Measurements from ENCODE around the gene NSD1.
"Not testable (repeated sequence)": the region's sequence is repeated elsewhere in the genome, so short reads cannot be mapped to it uniquely, and the experiment has no call there.

The NSD1 gene

DNA sequence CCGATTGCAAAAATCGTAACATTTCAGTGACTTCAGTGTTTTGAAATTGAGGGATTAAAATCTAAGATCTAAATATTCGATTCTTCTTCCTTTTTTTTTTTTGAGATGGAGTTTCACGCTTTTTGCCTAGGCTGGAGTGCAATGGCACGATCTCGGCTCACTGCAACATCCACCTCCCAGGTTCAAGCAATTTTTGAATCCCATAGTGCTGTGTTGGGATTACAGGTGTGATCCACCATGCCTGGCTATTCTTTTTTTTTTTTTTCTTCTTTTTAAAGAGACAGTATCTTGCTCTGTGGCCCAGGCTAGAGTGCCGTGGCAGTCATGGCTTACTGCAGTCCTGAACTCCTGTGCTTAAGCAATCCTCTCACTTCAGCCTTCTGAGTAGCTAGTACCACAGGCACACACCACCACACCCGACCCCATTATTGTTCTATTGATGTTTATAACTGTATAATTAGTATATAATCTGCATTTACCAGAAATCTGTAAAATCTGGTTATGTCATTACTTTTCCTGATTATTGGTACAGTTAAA lies 42.7 kb downstream of the NSD1 start:
- Histone ChIP-seq H3K36me3 (ENCODE audit: control insufficient read depth in 1 of 2, insufficient read depth in 2 of 2, low read length in 2 of 2) (no peaks in the 10 kb centered on the region), H3K9ac (ENCODE audit: low read depth in 1 of 2, low read length in 2 of 2) (no peak overlapping the region), H3K4me3 (ENCODE audit: low read depth in 1 of 2, low read length in 2 of 2) (no peak overlapping the region), H3K27me3 (ENCODE audit: control insufficient read depth in 1 of 2, insufficient read depth in 2 of 2, low read length in 2 of 2) (no peaks in the 10 kb centered on the region), H3K4me1 (ENCODE audit: control insufficient read depth in 1 of 2, insufficient read depth in 2 of 2, low read length in 2 of 2) (no peaks in the 10 kb centered on the region), H3K9me3 (ENCODE audit: control insufficient read depth in 1 of 2, low read length in 2 of 2) (no peaks in the 10 kb centered on the region), H3K27ac (ENCODE audit: low read depth, low read length) (no peak overlapping the region)

DNA sequence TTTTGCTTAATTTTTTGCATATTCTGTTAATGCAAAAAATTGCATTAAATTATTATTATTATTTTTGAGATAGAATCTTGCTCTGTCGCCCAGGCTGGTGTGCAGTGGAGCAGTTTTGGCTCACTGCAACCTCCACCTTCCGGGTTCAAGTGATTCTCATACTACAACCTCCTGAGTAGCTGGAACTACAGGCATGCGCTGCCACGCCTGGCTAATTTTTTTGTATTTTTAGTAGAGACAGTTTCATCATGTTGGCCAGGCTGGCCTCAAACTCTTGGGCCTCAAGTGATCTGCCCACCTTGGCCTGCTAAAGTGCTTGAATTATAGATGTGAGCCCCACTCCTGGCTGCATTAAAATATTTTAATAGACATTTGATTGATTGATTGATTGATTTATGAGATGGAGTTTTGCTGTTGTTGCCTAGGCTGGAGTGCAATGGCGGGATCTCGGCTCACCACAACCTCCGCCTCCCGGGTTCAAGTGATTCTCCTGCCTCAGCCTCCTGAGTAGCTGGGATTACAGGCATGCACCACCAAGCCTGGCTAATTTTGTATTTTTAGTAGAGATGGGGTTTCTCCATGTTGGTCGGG lies 44.4 kb downstream of the NSD1 start:
- not testable (repeated sequence) for H3K4me3 ChIP-seq (ENCODE audit: low read depth in 1 of 2, low read length in 2 of 2); H3K27ac ChIP-seq (ENCODE audit: low read depth, low read length); H3K4me1 ChIP-seq (ENCODE audit: control insufficient read depth in 1 of 2, insufficient read depth in 2 of 2, low read length in 2 of 2); H3K9me3 ChIP-seq (ENCODE audit: control insufficient read depth in 1 of 2, low read length in 2 of 2); H3K36me3 ChIP-seq (ENCODE audit: control insufficient read depth in 1 of 2, insufficient read depth in 2 of 2, low read length in 2 of 2); H3K27me3 ChIP-seq (ENCODE audit: control insufficient read depth in 1 of 2, insufficient read depth in 2 of 2, low read length in 2 of 2); H3K9ac ChIP-seq (ENCODE audit: low read depth in 1 of 2, low read length in 2 of 2)

DNA sequence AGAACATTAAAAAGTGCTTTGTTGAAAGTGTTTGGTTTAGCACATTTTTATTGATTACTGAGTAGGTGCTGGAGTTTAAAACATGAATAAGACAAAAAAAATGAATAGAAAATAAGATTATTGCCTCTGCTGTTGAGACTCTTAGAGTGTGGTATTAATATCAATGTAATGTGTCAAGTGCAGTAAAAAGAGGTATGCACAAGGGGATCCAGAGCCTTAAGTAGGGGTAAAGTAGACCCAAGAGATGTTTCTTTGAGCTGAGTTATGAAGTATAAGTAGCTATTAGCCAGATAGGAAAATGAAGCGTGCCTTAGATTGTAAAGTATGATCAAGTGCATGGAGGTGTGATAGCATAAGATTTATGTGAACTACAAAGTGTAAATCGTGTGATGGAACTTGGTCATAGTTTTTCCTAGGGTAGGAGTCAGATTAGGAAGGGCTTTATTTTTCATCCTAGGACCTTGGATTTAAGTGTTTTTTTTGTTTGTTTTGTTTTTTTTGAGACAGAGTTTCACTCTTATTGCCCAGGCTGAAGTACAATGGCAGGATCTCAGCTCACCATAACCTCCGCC lies 45.2 kb downstream of the NSD1 start:
- Histone ChIP-seq H3K4me1 (ENCODE audit: control insufficient read depth in 1 of 2, insufficient read depth in 2 of 2, low read length in 2 of 2) (no peaks in the 10 kb centered on the region), H3K27ac (ENCODE audit: low read depth, low read length) (no peak overlapping the region), H3K9ac (ENCODE audit: low read depth in 1 of 2, low read length in 2 of 2) (no peak overlapping the region), H3K27me3 (ENCODE audit: control insufficient read depth in 1 of 2, insufficient read depth in 2 of 2, low read length in 2 of 2) (no peaks in the 10 kb centered on the region), H3K9me3 (ENCODE audit: control insufficient read depth in 1 of 2, low read length in 2 of 2) (no peaks in the 10 kb centered on the region), H3K4me3 (ENCODE audit: low read depth in 1 of 2, low read length in 2 of 2) (no peak overlapping the region), H3K36me3 (ENCODE audit: control insufficient read depth in 1 of 2, insufficient read depth in 2 of 2, low read length in 2 of 2) (no peaks in the 10 kb centered on the region)

DNA sequence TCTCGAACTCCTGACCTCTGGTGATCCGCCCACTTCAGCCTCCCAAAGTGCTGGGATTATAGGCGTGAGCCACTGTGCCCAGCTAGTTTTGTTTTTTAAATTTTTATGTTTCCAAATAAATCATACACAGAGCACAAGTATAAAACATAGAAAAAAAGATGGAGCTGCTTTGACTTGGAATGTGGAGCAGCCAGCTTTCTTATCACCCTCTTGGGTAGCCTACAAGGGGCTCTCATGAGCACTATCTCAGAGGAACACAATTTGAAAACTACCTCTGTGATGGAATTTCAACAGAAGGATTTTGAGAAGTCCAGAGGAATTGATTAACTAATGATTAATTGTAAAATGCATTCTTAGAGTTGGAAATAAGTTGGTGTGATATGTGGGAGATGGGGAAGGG lies 45.9 kb downstream of the NSD1 start:
- no peak overlapping the region for H3K4me3 ChIP-seq (ENCODE audit: low read depth in 1 of 2, low read length in 2 of 2)
- H3K9me3 ChIP-seq (ENCODE audit: control insufficient read depth in 1 of 2, low read length in 2 of 2), result no peaks in the 10 kb centered on the region
- no peaks in the 10 kb centered on the region for H3K27me3 ChIP-seq (ENCODE audit: control insufficient read depth in 1 of 2, insufficient read depth in 2 of 2, low read length in 2 of 2)
- H3K36me3 ChIP-seq (ENCODE audit: control insufficient read depth in 1 of 2, insufficient read depth in 2 of 2, low read length in 2 of 2), result no peaks in the 10 kb centered on the region
- no peak overlapping the region for H3K9ac ChIP-seq (ENCODE audit: low read depth in 1 of 2, low read length in 2 of 2)
- H3K27ac ChIP-seq (ENCODE audit: low read depth, low read length), result no peak overlapping the region
- no peaks in the 10 kb centered on the region for H3K4me1 ChIP-seq (ENCODE audit: control insufficient read depth in 1 of 2, insufficient read depth in 2 of 2, low read length in 2 of 2)

DNA sequence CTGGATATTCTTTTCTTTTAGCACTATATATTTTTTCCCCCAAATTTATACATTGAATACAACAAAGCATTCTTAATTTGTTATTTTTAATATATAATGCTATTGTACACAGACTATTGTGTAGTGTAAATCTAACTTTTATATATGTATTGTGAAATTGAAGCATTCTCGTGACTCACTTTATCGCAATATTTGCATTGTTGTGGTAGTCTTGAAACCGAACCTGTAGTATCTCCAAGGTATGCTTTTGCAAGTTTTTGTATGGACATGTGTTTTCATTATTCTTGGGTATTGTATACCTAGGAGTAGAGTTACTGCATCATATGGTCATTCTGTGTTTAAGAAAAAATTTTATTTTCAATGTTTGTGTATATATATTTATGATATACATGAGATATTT lies 49.6 kb downstream of the NSD1 start:
- Histone ChIP-seq H3K36me3 (ENCODE audit: control insufficient read depth in 1 of 2, insufficient read depth in 2 of 2, low read length in 2 of 2) (peaks cover 4 to 9% of the 10 kb centered on the region in 2 donors), H3K27me3 (ENCODE audit: control insufficient read depth in 1 of 2, insufficient read depth in 2 of 2, low read length in 2 of 2) (no peaks in the 10 kb centered on the region), H3K4me1 (ENCODE audit: control insufficient read depth in 1 of 2, insufficient read depth in 2 of 2, low read length in 2 of 2) (no peaks in the 10 kb centered on the region), H3K9ac (ENCODE audit: low read depth in 1 of 2, low read length in 2 of 2) (no peak overlapping the region), H3K27ac (ENCODE audit: low read depth, low read length) (no peak overlapping the region), H3K4me3 (ENCODE audit: low read depth in 1 of 2, low read length in 2 of 2) (no peak overlapping the region), H3K9me3 (ENCODE audit: control insufficient read depth in 1 of 2, low read length in 2 of 2) (no peaks in the 10 kb centered on the region)

DNA sequence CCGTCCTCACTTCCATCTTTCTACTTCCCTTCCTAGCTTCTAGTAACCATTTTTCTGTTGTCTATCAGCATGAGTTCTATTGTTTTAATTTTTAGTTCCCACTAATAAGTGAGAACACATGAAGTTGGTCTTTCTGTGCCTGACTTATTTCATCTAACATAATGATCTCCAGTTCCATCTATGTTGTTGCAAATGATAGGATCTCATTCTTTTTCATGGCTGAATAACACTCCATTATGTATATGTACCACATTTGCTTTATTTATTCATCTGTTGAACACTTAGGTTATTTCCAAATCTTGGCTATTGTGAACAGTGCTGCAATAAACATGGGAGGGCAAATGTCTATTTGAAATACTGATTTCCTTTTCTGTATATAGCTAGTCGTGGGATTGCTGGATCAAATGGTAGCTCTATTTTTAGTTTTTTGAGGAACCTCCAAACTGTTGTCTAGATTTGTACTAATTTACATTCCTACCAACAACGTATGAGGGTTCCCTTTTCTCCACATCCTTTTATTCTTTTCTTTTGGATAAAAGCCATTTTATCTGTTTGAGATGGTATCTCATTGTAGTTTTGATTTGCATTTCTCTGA lies 50.3 kb downstream of the NSD1 start:
- H3K9ac ChIP-seq (ENCODE audit: low read depth in 1 of 2, low read length in 2 of 2), result no peak overlapping the region
- no peaks in the 10 kb centered on the region for H3K9me3 ChIP-seq (ENCODE audit: control insufficient read depth in 1 of 2, low read length in 2 of 2)
- no peaks in the 10 kb centered on the region for H3K27me3 ChIP-seq (ENCODE audit: control insufficient read depth in 1 of 2, insufficient read depth in 2 of 2, low read length in 2 of 2)
- no peak overlapping the region for H3K27ac ChIP-seq (ENCODE audit: low read depth, low read length)
- H3K4me3 ChIP-seq (ENCODE audit: low read depth in 1 of 2, low read length in 2 of 2), result no peak overlapping the region
- no peaks in the 10 kb centered on the region for H3K4me1 ChIP-seq (ENCODE audit: control insufficient read depth in 1 of 2, insufficient read depth in 2 of 2, low read length in 2 of 2)
- H3K36me3 ChIP-seq (ENCODE audit: control insufficient read depth in 1 of 2, insufficient read depth in 2 of 2, low read length in 2 of 2), result peaks cover 4 to 9% of the 10 kb centered on the region in 2 donors

DNA sequence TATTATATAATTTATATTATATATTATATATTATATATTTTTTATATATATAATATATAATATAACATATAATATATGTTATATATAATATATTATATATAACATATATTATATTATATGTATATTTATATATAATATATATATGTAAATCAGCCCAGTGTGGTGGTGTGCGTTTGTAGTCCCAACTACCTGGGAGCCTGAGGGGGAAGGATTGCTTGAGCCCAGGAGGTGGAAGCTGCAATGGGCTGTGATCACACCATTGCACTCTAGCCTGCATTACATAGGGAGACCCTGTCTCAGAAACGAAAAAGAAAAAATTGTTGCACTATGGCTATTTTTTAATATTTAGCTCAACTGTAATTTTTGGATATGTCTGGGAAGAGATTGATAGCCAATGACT lies 52.4 kb downstream of the NSD1 start:
- H3K9ac ChIP-seq (ENCODE audit: low read depth in 1 of 2, low read length in 2 of 2), result no peak overlapping the region
- H3K9me3 ChIP-seq (ENCODE audit: control insufficient read depth in 1 of 2, low read length in 2 of 2), result no peaks in the 10 kb centered on the region
- H3K36me3 ChIP-seq (ENCODE audit: control insufficient read depth in 1 of 2, insufficient read depth in 2 of 2, low read length in 2 of 2), result peaks cover 4 to 9% of the 10 kb centered on the region in 2 donors
- no peak overlapping the region for H3K27ac ChIP-seq (ENCODE audit: low read depth, low read length)
- H3K4me1 ChIP-seq (ENCODE audit: control insufficient read depth in 1 of 2, insufficient read depth in 2 of 2, low read length in 2 of 2), result no peaks in the 10 kb centered on the region
- H3K4me3 ChIP-seq (ENCODE audit: low read depth in 1 of 2, low read length in 2 of 2), result no peak overlapping the region
- H3K27me3 ChIP-seq (ENCODE audit: control insufficient read depth in 1 of 2, insufficient read depth in 2 of 2, low read length in 2 of 2), result no peaks in the 10 kb centered on the region

DNA sequence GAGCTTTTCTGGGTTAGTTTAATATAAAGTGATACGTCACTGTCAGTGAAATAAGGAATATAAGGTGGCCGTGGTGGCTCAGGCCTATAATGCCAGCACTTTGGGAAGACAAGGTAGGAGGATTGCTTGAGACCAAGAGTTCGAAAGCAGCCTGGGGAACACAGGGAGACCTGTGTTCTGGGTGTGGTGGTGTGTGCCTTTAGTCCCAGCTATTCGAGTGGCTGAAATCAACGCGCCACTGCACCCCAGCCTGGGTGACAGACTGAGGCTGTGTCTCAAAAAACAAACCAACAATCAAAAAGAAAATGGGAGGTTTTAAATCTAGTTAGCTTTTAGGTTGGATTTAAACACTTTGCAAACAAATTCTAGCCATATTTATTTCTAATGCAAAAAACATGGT lies 53.1 kb downstream of the NSD1 start:
- Histone ChIP-seq H3K4me1 (ENCODE audit: control insufficient read depth in 1 of 2, insufficient read depth in 2 of 2, low read length in 2 of 2) (no peaks in the 10 kb centered on the region), H3K27me3 (ENCODE audit: control insufficient read depth in 1 of 2, insufficient read depth in 2 of 2, low read length in 2 of 2) (no peaks in the 10 kb centered on the region), H3K4me3 (ENCODE audit: low read depth in 1 of 2, low read length in 2 of 2) (no peak overlapping the region), H3K9me3 (ENCODE audit: control insufficient read depth in 1 of 2, low read length in 2 of 2) (no peaks in the 10 kb centered on the region), H3K9ac (ENCODE audit: low read depth in 1 of 2, low read length in 2 of 2) (no peak overlapping the region), H3K36me3 (ENCODE audit: control insufficient read depth in 1 of 2, insufficient read depth in 2 of 2, low read length in 2 of 2) (peaks cover 4 to 9% of the 10 kb centered on the region in 2 donors), H3K27ac (ENCODE audit: low read depth, low read length) (no peak overlapping the region)

DNA sequence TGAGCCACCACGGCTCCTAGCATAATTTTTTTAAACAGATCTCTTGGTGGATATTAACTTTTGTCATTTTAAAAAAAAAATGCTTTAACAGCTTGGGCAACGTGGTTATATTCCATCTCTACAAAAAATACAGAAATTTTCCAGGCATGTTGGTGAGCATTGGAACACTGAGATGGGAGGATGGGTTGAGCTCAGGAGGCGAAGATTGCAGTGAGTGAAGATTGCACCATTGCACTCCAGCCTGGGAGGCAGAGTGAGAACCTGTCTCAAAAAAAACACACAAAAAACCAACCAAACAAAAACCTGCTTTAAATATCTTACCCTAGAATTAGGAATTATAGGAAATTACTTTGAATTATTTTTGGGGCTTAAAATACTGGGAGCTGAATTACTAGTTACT lies 55.2 kb downstream of the NSD1 start:
- H3K9ac ChIP-seq (ENCODE audit: low read depth in 1 of 2, low read length in 2 of 2), result no peak overlapping the region
- H3K9me3 ChIP-seq (ENCODE audit: control insufficient read depth in 1 of 2, low read length in 2 of 2), result no peaks in the 10 kb centered on the region
- peaks cover 9 to 12% of the 10 kb centered on the region in 2 donors for H3K36me3 ChIP-seq (ENCODE audit: control insufficient read depth in 1 of 2, insufficient read depth in 2 of 2, low read length in 2 of 2)
- no peak overlapping the region for H3K27ac ChIP-seq (ENCODE audit: low read depth, low read length)
- H3K27me3 ChIP-seq (ENCODE audit: control insufficient read depth in 1 of 2, insufficient read depth in 2 of 2, low read length in 2 of 2), result no peaks in the 10 kb centered on the region
- H3K4me1 ChIP-seq (ENCODE audit: control insufficient read depth in 1 of 2, insufficient read depth in 2 of 2, low read length in 2 of 2), result no peaks in the 10 kb centered on the region
- no peak overlapping the region for H3K4me3 ChIP-seq (ENCODE audit: low read depth in 1 of 2, low read length in 2 of 2)

DNA sequence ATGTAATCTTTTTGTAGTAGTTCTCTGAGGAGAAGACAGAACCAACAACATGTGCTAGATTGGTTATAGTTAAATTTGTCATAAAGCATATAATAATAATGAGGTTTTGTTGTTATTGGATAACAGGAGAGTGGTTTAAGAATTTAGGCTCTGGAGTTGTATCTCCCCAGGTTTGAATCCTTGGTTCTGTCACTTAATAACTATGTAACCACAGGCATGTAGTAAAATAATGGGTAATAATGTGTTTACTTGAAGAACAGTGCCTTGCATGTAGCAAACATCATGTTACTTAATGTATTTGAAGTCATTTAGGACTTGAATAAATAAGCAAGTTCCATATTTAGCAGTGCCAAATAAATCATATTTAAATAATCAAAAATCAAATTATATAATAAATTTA lies 55.8 kb downstream of the NSD1 start:
- Histone ChIP-seq H3K36me3 (ENCODE audit: control insufficient read depth in 1 of 2, insufficient read depth in 2 of 2, low read length in 2 of 2) (peaks cover 9 to 12% of the 10 kb centered on the region in 2 donors), H3K4me3 (ENCODE audit: low read depth in 1 of 2, low read length in 2 of 2) (no peak overlapping the region), H3K4me1 (ENCODE audit: control insufficient read depth in 1 of 2, insufficient read depth in 2 of 2, low read length in 2 of 2) (no peaks in the 10 kb centered on the region), H3K9me3 (ENCODE audit: control insufficient read depth in 1 of 2, low read length in 2 of 2) (no peaks in the 10 kb centered on the region), H3K27ac (ENCODE audit: low read depth, low read length) (no peak overlapping the region), H3K9ac (ENCODE audit: low read depth in 1 of 2, low read length in 2 of 2) (no peak overlapping the region), H3K27me3 (ENCODE audit: control insufficient read depth in 1 of 2, insufficient read depth in 2 of 2, low read length in 2 of 2) (no peaks in the 10 kb centered on the region)
